Neural cell (in vitro differentiated cells): ENCODE data around the gene AP3S2.

Experiments
- EP300 ChIP-seq: fragments of 450-650 bp; conservative IDR thresholded peaks from 2 replicates; pipeline ENCODE4 v1.6.1; 2014; ENCODE audit warnings: antibody characterized with exemption, mild to moderate bottlenecking, moderate library complexity; ENCODE audit not compliant: poor library complexity, severe bottlenecking
- EZH2 ChIP-seq: fragments of 200-600, 300-800 bp; shearing (Covaris generic), sonication (generic); IDR thresholded peaks from 2 replicates; pipeline ENCODE4 v1.6.1; 2014; ENCODE audit warnings: antibody characterized with exemption, low read length, borderline replicate concordance, mild to moderate bottlenecking; ENCODE audit not compliant: insufficient read depth, poor library complexity, severe bottlenecking
- POLR2AphosphoS5 ChIP-seq: IDR thresholded peaks from 2 replicates; pipeline ENCODE4 v1.6.1; 2012
- RAD21 ChIP-seq: fragments of 450-650 bp; conservative IDR thresholded peaks from 2 replicates; pipeline ENCODE4 v1.6.1; 2014; ENCODE audit warnings: antibody characterized with exemption, mild to moderate bottlenecking, moderate library complexity
- TF ChIP-seq, protein P1 (sequence below): fragments of 450-650 bp; IDR thresholded peaks from 2 replicates; pipeline ENCODE4 v1.5.1; 2014; ENCODE audit warnings: antibody characterized with exemption, mild to moderate bottlenecking, moderate library complexity; ENCODE audit not compliant: poor library complexity, severe bottlenecking
- TF ChIP-seq, protein P2 (sequence below): IDR thresholded peaks from 2 replicates; pipeline ENCODE4 v1.6.1; 2012; ENCODE audit warnings: borderline replicate concordance

DNA sequence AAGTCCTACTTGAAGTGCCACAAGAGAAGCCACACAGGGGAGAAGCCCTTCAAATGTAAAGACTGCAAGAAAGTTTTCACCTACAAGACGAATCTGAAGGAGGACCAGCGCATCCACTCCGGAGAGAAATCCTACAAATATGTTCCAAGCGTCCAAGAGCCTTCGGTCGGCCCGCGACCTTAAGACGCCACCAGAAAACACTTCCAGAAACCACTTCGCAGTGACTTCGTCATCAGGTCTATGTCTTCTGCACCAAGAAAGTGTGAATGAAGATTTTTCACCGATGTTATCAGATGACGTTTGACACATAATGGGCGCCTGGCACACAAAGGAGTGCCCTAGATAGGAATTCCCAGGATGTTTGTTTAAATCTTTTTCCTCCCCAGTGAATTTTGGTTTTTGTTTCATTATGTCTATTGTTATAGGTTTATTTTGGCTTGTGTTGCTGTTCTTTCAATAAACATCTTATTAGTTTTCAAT is 43.0 kb upstream of the AP3S2 start:
- TF ChIP-seq, protein P1, sequence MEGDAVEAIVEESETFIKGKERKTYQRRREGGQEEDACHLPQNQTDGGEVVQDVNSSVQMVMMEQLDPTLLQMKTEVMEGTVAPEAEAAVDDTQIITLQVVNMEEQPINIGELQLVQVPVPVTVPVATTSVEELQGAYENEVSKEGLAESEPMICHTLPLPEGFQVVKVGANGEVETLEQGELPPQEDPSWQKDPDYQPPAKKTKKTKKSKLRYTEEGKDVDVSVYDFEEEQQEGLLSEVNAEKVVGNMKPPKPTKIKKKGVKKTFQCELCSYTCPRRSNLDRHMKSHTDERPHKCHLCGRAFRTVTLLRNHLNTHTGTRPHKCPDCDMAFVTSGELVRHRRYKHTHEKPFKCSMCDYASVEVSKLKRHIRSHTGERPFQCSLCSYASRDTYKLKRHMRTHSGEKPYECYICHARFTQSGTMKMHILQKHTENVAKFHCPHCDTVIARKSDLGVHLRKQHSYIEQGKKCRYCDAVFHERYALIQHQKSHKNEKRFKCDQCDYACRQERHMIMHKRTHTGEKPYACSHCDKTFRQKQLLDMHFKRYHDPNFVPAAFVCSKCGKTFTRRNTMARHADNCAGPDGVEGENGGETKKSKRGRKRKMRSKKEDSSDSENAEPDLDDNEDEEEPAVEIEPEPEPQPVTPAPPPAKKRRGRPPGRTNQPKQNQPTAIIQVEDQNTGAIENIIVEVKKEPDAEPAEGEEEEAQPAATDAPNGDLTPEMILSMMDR: no peak
- TF ChIP-seq EZH2 (no peak), POLR2AphosphoS5 (no peak), RAD21 (no peak), EP300 (no peak)
- TF ChIP-seq, protein P2, sequence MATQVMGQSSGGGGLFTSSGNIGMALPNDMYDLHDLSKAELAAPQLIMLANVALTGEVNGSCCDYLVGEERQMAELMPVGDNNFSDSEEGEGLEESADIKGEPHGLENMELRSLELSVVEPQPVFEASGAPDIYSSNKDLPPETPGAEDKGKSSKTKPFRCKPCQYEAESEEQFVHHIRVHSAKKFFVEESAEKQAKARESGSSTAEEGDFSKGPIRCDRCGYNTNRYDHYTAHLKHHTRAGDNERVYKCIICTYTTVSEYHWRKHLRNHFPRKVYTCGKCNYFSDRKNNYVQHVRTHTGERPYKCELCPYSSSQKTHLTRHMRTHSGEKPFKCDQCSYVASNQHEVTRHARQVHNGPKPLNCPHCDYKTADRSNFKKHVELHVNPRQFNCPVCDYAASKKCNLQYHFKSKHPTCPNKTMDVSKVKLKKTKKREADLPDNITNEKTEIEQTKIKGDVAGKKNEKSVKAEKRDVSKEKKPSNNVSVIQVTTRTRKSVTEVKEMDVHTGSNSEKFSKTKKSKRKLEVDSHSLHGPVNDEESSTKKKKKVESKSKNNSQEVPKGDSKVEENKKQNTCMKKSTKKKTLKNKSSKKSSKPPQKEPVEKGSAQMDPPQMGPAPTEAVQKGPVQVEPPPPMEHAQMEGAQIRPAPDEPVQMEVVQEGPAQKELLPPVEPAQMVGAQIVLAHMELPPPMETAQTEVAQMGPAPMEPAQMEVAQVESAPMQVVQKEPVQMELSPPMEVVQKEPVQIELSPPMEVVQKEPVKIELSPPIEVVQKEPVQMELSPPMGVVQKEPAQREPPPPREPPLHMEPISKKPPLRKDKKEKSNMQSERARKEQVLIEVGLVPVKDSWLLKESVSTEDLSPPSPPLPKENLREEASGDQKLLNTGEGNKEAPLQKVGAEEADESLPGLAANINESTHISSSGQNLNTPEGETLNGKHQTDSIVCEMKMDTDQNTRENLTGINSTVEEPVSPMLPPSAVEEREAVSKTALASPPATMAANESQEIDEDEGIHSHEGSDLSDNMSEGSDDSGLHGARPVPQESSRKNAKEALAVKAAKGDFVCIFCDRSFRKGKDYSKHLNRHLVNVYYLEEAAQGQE: no peak
